HG03196 (cell line): ENCODE data around the gene FTCDNL1.

ENCODE experiments used
- ATAC-seq: cut with Tn5 transposase; IDR thresholded peaks from one replicate; pipeline ENCODE4 v1.9.1; 2021; ENCODE audit not compliant: unreplicated experiment

The FTCDNL1 gene

GRCh38 chr2:199850718-199851500, at the start of gene FTCDNL1:
TSS of gene FTCDNL1 (minus strand) at chr2:199851192. CDS start at chr2:199848962, 2,230 bp downstream.
- ATAC-seq: peak; percentile 98

GRCh38 chr2:199896617-199897016, 45.6 kb upstream of the FTCDNL1 start:
- ATAC-seq: no peak

- ATAC-seq: no peak
Measured at GRCh38 chr2:199895406-199895805, 44.4 kb upstream of the FTCDNL1 start.

- no peak for ATAC-seq
Measured at GRCh38 chr2:199883474-199884212, 32.7 kb upstream of the FTCDNL1 start.

GRCh38 chr2:199882667-199883066, 31.7 kb upstream of the FTCDNL1 start:
- no peak for ATAC-seq

- ATAC-seq: no peak
Measured at GRCh38 chr2:199875400-199875799, 24.4 kb upstream of the FTCDNL1 start.

- no peak for ATAC-seq
Measured at GRCh38 chr2:199874209-199874608, 23.2 kb upstream of the FTCDNL1 start.

- ATAC-seq: no peak
Measured at GRCh38 chr2:199870581-199870980, 19.6 kb upstream of the FTCDNL1 start.

- ATAC-seq: no peak
Measured at GRCh38 chr2:199869653-199870052, 18.7 kb upstream of the FTCDNL1 start.

- no peak for ATAC-seq
Measured at GRCh38 chr2:199869227-199869541, 18.2 kb upstream of the FTCDNL1 start.

- ATAC-seq: no peak
Measured at GRCh38 chr2:199868431-199869226, 17.6 kb upstream of the FTCDNL1 start.

- no peak for ATAC-seq
Measured at GRCh38 chr2:199865905-199866304, 14.9 kb upstream of the FTCDNL1 start.

- ATAC-seq: no peak
Measured at GRCh38 chr2:199862788-199863187, 11.8 kb upstream of the FTCDNL1 start.

- no peak for ATAC-seq
Measured at GRCh38 chr2:199861132-199861774, 10.3 kb upstream of the FTCDNL1 start.

GRCh38 chr2:199855812-199856211, 4.8 kb upstream of the FTCDNL1 start:
- no peak for ATAC-seq

- ATAC-seq: no peak
Measured at GRCh38 chr2:199851883-199852282, 891 bp upstream of the FTCDNL1 start.

- no peak for ATAC-seq
Measured at GRCh38 chr2:199851501-199851810, 464 bp upstream of the FTCDNL1 start.

GRCh38 chr2:199850218-199850717, 724 bp downstream of the FTCDNL1 start:
- no peak for ATAC-seq

- ATAC-seq: no peak
Measured at GRCh38 chr2:199848389-199849130, 2.4 kb downstream of the FTCDNL1 start.

GRCh38 chr2:199847181-199847864, 3.7 kb downstream of the FTCDNL1 start:
- no peak for ATAC-seq
